ENCODE measurements around the gene CYTH2. TPM values are rescaled to one million over a fixed set of nuclear protein-coding genes. Genes with fewer than 3 reads are reported as not detected.

Gene CYTH2
- total and polyA plus RNA-seq, 9 of the 15 experiments (the other 6 are each of a cell fraction or from before 2014, with no cell fraction given) = 1.8 to 45.2 (median 23.8) TPM

DNA sequence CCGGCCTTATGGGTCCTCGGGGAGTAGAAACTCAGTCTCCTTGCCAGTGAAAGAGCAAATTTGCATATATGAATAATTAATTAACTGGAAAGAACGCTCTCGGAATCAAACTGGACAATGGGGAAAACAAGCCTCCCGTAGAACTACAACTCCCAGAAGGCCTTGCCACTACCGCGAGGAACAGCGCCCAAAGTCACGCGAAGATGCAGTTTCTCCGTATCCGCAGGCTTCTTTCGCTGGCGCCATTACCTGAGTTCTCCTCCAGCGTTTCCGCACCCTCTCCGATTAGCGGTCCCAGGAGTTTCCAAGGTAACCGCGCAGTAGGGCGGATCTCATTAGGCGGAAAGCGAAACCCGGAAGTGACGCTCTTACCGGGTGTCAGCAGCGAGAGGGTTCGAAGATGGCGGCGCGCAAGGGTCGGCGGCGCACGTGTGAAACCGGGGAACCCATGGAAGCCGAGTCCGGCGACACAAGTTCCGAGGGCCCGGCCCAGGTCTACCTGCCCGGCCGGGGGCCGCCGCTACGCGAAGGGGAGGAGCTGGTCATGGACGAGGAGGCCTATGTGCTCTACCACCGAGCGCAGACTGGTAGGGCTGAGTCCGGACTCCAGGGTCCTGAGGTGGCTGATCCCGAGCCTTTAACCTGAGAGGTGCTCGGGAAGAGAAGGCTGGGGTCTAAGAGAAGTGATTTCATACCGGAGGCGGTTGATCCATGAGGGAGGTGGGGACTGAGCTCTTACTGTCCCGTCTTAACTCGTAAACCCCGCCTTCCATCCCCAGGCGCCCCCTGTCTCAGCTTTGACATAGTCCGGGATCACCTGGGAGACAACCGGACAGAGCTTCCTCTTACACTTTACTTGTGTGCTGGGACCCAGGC, 23.3 kb upstream of the CYTH2 start, which contains the start of gene GRWD1 (continued):
- TF ChIP-seq, protein P1, sequence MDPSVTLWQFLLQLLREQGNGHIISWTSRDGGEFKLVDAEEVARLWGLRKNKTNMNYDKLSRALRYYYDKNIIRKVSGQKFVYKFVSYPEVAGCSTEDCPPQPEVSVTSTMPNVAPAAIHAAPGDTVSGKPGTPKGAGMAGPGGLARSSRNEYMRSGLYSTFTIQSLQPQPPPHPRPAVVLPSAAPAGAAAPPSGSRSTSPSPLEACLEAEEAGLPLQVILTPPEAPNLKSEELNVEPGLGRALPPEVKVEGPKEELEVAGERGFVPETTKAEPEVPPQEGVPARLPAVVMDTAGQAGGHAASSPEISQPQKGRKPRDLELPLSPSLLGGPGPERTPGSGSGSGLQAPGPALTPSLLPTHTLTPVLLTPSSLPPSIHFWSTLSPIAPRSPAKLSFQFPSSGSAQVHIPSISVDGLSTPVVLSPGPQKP (CRISPR knock-in tag; IDR thresholded peaks at IDR 0.05) = no peak
- TF ChIP-seq, protein P2, sequence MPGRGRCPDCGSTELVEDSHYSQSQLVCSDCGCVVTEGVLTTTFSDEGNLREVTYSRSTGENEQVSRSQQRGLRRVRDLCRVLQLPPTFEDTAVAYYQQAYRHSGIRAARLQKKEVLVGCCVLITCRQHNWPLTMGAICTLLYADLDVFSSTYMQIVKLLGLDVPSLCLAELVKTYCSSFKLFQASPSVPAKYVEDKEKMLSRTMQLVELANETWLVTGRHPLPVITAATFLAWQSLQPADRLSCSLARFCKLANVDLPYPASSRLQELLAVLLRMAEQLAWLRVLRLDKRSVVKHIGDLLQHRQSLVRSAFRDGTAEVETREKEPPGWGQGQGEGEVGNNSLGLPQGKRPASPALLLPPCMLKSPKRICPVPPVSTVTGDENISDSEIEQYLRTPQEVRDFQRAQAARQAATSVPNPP (IDR thresholded peaks at IDR 0.05; ENCODE audit: borderline replicate concordance, insufficient read depth, insufficient read length) = no peak
- TF ChIP-seq MEF2D (tag; conservative IDR thresholded peaks at IDR 0.05; ENCODE audit: low read depth) = no peak
- 0 out of 2 replicates have a peak, but pooled peaks have one; percentile 10 for TF ChIP-seq ZSCAN29 (IDR thresholded peaks at IDR 0.05)
- TF ChIP-seq ARNT (IDR thresholded peaks at IDR 0.05) = no peak; a peak in 1 of 4 replicates
- TF ChIP-seq, protein P3, sequence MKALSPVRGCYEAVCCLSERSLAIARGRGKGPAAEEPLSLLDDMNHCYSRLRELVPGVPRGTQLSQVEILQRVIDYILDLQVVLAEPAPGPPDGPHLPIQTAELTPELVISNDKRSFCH (CRISPR knock-in tag; IDR thresholded peaks at IDR 0.05) = no peak
- TF ChIP-seq, protein P3 (tag; IDR thresholded peaks at IDR 0.05) = peak; percentile 66; the same call in 1 of the 2 replicates
- no peak for TF ChIP-seq HNRNPUL1 (IDR thresholded peaks at IDR 0.05; ENCODE audit: low read length)
- TF ChIP-seq DPF2 (IDR thresholded peaks at IDR 0.05) = no peak
- TF ChIP-seq ZKSCAN3 (CRISPR knock-in tag; IDR thresholded peaks at IDR 0.05) = no peak
- TF ChIP-seq MYC (IDR thresholded peaks at IDR 0.05; ENCODE audit: low read depth, low read length) = peak; percentile 95
- TF ChIP-seq MYC (CRISPR knock-in tag; IDR thresholded peaks at IDR 0.05; ENCODE audit: borderline replicate concordance, low read depth) = peak; percentile 96
- TF ChIP-seq ZFP1 (CRISPR knock-in tag; IDR thresholded peaks at IDR 0.05) = no peak
- no peak for TF ChIP-seq FOXA1 (IDR thresholded peaks at IDR 0.05; ENCODE audit: borderline replicate concordance)
- TF ChIP-seq HNRNPLL (IDR thresholded peaks at IDR 0.05; ENCODE audit: low read depth, low read length, poor library complexity, severe bottlenecking) = peak; percentile 91
- no peak for TF ChIP-seq IFI16 (CRISPR knock-in tag; IDR thresholded peaks at IDR 0.05)
- TF ChIP-seq ELF1 (tag; IDR thresholded peaks at IDR 0.05) = peak; percentile 97
- no peak for TF ChIP-seq ZNF133 (CRISPR knock-in tag; IDR thresholded peaks at IDR 0.05)
- peak; percentile 100 for TF ChIP-seq SAP30 (IDR thresholded peaks at IDR 0.05; ENCODE audit: borderline replicate concordance, insufficient read depth, low read depth, low read length, poor library complexity, severe bottlenecking)
- TF ChIP-seq ZNF830 (CRISPR knock-in tag; IDR thresholded peaks at IDR 0.05) = no peak
- peak; percentile 96 for TF ChIP-seq KAT7 (CRISPR knock-in tag; IDR thresholded peaks at IDR 0.05; ENCODE audit: borderline replicate concordance)
- TF ChIP-seq RNF2 (IDR thresholded peaks at IDR 0.05) = no peak
- no peak for TF ChIP-seq TAF15 (IDR thresholded peaks at IDR 0.05; ENCODE audit: low read depth, low read length)
- TF ChIP-seq NBN (IDR thresholded peaks at IDR 0.05; ENCODE audit: low read depth) = 0 out of 2 replicates have a peak, but pooled peaks have one; percentile 11
- TF ChIP-seq, protein P4, sequence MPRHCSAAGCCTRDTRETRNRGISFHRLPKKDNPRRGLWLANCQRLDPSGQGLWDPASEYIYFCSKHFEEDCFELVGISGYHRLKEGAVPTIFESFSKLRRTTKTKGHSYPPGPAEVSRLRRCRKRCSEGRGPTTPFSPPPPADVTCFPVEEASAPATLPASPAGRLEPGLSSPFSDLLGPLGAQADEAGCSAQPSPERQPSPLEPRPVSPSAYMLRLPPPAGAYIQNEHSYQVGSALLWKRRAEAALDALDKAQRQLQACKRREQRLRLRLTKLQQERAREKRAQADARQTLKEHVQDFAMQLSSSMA (CRISPR knock-in tag; IDR thresholded peaks at IDR 0.05) = no peak
- TF ChIP-seq PTBP1 (IDR thresholded peaks at IDR 0.05; ENCODE audit: low read depth, low read length) = 0 out of 2 replicates have a peak, but pooled peaks have one; percentile 31

Data from K562 (cell line).